Tibial artery (tissue), 4 donors: ENCODE results near the gene CIITA.
"Not testable (repeated sequence)": the region's sequence is repeated elsewhere in the genome, so short reads cannot be mapped to it uniquely, and the experiment has no call there.

ENCODE experiments used
- DNase-seq, 2 donors: peaks; one replicate each; pipeline ENCODE4 v3.0.0-alpha.2; 2019
- H3K27ac ChIP-seq, 2 donors: fragments of 200-600 bp; sonication (generic) in 1 of 2; 1 replicate in 1 of 2; 2 replicates in 1 of 2; pipeline ENCODE4 v1.5.1; 2018 to 2019; ENCODE audit warnings: mild to moderate bottlenecking in 1 of 2
- H3K27me3 ChIP-seq, 2 donors: fragments of 200-600 bp; sonication (generic) in 1 of 2; one replicate each; pipeline versions ENCODE4 v1.5.1 to v1.6.0; 2016 to 2019
- H3K36me3 ChIP-seq, 3 donors: fragments of 200-600 bp; sonication (generic) in 2 of 3; one replicate each; pipeline ENCODE4 v1.5.1; 2016 to 2019; ENCODE audit warnings: mild to moderate bottlenecking in 2 of 3
- H3K4me1 ChIP-seq, 4 donors: fragments of 200-600 bp; sonication (generic) in 2 of 4; 1 replicate in 3 of 4; 2 replicates in 1 of 4; pipeline ENCODE4 v1.5.1; 2016 to 2019
- H3K4me3 ChIP-seq, 2 donors: fragments of 200-600 bp; sonication (generic) in 1 of 2; 1 replicate in 1 of 2; 2 replicates in 1 of 2; pipeline ENCODE4 v1.5.1; 2018 to 2019; ENCODE audit warnings: mild to moderate bottlenecking in 2 of 2
- H3K9me3 ChIP-seq, 3 donors: fragments of 200-600 bp; sonication (generic) in 1 of 3; one replicate each; pipeline ENCODE4 v1.5.1; 2016 to 2019
- intact Hi-C: fragments of 100-400 bp; cut with DNase I; formaldehyde crosslinking; loops from one replicate; pipeline ENCODE4 v1.15.0; 2023; ENCODE audit warnings: low total_unique reads
- TF ChIP-seq, protein P1 (sequence below), 2 experiments: fragments of 200-600 bp in 1 of 2; fragments of 450-650 bp in 1 of 2; IDR thresholded peaks; one replicate each; pipeline ENCODE4 v1.5.1; 2017 to 2019; ENCODE audit warnings: antibody characterized with exemption in 2 of 2, mild to moderate bottlenecking in 1 of 2, moderate library complexity in 1 of 2

CIITA gene

DNA sequence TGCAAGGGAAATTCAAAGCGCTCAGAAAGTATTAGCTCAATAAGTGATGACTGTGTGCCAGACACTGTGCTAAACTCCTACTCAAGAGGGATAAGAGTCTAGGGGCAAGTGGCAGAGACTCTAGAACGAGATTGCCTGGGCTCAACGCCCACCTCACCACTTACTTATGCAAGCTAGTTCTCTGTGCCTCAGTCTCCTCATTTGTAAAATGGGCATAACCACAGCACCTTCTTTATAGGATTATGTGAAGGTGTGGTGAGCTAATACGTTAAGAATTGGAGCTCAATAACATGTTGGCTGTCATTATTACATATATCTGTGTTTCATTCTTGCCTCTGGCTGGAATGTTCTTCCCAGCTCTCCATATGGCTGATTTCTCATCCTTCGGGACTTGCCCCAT, 49.9 kb downstream of the CIITA start:
- peaks cover 31 to 69% (median 48%) of the 10 kb centered on the region in 3 donors for H3K36me3 ChIP-seq
- intact Hi-C loops: no loop called here

DNA sequence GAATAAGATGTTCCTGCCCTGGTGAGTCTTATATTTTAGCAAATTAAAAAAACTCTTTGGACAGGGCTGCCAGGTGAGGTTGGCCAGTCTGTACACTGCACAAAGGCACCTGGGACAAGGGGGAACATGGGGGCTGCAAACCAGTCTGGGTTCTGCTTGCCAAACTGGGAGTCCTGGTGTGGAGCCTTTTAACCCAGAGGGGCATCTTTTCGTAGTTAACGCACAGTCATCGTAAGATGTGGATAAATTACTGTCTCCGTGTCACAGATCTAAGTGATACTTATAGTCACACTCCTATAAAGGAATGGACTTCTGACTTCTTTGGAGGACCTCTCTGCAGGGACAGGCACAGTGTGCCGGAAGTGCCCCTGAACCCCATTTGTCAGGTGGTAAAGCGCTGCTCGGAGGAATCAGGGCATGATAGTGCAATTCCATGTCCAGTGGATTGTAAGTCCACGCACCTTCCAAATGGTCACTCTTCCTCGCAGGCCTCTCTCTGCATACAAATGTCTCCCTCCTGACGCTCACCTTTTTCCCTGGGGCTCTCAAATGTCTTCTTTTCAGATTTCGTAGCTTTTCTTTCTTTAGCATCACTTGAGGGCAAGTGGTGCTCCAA, 50.6 kb downstream of the CIITA start:
- intact Hi-C loops: no loop called here
- no peak for DNase-seq
- Histone ChIP-seq H3K9me3 (no peaks in the 10 kb centered on the region), H3K4me1 (peaks cover 0 to 34% (median 30%) of the 10 kb centered on the region in 4 donors), H3K27ac (no peak overlapping the region), H3K27me3 (no peaks in the 10 kb centered on the region), H3K4me3 (no peak overlapping the region), H3K36me3 (peaks cover 31 to 69% (median 48%) of the 10 kb centered on the region in 3 donors)
- TF ChIP-seq, protein P1, sequence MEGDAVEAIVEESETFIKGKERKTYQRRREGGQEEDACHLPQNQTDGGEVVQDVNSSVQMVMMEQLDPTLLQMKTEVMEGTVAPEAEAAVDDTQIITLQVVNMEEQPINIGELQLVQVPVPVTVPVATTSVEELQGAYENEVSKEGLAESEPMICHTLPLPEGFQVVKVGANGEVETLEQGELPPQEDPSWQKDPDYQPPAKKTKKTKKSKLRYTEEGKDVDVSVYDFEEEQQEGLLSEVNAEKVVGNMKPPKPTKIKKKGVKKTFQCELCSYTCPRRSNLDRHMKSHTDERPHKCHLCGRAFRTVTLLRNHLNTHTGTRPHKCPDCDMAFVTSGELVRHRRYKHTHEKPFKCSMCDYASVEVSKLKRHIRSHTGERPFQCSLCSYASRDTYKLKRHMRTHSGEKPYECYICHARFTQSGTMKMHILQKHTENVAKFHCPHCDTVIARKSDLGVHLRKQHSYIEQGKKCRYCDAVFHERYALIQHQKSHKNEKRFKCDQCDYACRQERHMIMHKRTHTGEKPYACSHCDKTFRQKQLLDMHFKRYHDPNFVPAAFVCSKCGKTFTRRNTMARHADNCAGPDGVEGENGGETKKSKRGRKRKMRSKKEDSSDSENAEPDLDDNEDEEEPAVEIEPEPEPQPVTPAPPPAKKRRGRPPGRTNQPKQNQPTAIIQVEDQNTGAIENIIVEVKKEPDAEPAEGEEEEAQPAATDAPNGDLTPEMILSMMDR (IDR thresholded peaks at IDR 0.05): no peak

More for the DNA sequence above, 49.9 kb downstream of the CIITA start:
- TF ChIP-seq, protein P1 (IDR thresholded peaks at IDR 0.05): no peak
- H3K27ac ChIP-seq: no peak overlapping the region
- H3K9me3 ChIP-seq: no peaks in the 10 kb centered on the region
- no peak for DNase-seq
- H3K4me3 ChIP-seq: no peak overlapping the region
- no peaks in the 10 kb centered on the region for H3K27me3 ChIP-seq
- H3K4me1 ChIP-seq: peaks cover 0 to 42% (median 37%) of the 10 kb centered on the region in 4 donors

DNA sequence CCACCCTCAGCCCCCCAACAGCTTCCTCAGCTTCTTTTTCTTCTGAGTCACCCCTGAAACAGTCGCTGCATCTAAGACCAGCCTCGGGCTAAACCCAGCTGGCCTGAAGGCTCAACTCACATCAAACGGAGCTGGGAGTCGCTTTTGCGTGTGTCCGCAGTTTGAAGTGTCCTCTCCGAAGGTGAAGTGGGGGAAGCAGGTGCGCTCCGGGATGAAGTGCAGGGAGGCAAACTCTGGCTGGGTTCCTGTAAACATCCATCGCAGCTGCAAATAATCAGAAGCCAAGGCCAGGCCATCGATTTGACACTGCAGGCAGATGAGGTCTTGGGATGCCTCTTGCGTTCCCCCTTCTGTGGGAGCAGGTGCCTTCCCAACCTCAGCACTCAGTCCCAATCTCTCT, 52.1 kb downstream of the CIITA start:
- H3K36me3 ChIP-seq: peaks cover 31 to 82% (median 58%) of the 10 kb centered on the region in 3 donors
- H3K4me3 ChIP-seq, H3K9me3 ChIP-seq, intact Hi-C loops, H3K27me3 ChIP-seq, DNase-seq, H3K27ac ChIP-seq: not testable (repeated sequence)
- peaks cover 0 to 30% (median 18%) of the 10 kb centered on the region in 4 donors for H3K4me1 ChIP-seq

DNA sequence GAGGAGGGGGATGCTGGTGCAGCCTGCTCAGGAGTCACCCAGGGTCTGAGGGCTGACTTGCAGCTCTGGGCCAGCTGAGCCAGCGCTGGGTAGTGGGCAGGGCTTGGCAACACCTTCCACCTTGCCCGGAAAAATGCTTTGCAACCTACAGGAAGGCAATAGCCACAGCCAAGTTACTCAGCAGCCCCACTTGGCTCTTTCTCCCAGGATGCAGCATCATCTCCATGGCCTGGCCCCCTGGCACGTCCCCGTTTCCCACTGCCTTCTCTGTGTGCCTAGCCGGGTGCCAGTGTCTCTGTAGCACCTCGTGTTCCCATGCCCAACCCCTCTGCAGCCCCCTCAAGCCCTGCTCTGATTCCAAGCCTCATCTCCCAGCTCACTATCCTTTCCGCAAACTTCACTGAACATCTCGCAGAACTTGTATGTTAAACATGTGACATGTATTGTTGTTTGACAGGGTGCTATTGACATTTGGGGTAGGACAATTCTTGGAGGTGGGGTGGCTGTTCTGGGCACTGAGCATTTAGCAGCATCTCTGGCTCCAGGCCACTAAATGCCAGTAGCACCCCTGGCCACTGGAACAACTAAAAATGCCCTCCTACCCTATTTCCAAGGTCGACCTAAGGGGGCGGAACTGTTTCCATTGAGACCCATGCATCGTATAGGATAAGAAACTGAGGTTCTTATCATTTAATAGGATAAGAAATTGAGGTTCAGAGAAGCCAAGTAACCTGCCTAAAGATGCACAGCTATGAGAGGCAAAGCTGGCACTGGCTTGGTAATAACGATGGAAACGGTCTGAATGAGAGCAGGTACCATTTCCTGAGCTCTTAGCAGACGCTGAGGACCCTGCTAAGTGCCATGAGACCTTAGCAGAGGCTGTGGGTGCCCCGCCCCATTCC, 53.1 kb downstream of the CIITA start:
- Histone ChIP-seq H3K4me1 (peaks cover 0 to 32% (median 23%) of the 10 kb centered on the region in 4 donors), H3K4me3 (no peak overlapping the region), H3K9me3 (no peaks in the 10 kb centered on the region), H3K27me3 (no peaks in the 10 kb centered on the region), H3K36me3 (peaks cover 31 to 73% (median 53%) of the 10 kb centered on the region in 3 donors), H3K27ac (no peak overlapping the region)
- TF ChIP-seq, protein P1 (IDR thresholded peaks at IDR 0.05): no peak
- no peak for DNase-seq
- intact Hi-C loops: no loop called here

DNA sequence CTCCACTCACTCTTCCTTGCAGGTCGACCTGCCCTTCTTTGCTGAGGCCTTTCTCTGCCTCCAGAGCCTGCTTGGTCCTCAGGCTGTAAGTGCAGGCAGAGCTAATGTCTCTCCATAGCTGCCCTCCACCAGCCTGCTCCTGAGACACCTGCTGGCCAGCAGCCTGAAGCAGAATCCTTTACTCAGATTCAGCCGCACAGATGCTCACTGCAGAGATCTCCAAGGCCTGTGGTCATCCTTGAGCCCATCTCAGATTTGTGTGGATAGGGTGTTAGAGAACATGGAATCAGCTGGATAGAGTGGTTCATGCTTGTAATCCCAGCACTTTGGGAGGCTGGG, 53.7 kb downstream of the CIITA start:
- Histone ChIP-seq H3K27ac (no peak overlapping the region), H3K36me3 (peaks cover 28 to 67% (median 47%) of the 10 kb centered on the region in 3 donors), H3K27me3 (no peaks in the 10 kb centered on the region), H3K4me1 (peaks cover 0 to 38% (median 29%) of the 10 kb centered on the region in 4 donors), H3K4me3 (no peak overlapping the region), H3K9me3 (no peaks in the 10 kb centered on the region)
- intact Hi-C loops: no loop called here
- no peak for DNase-seq
- TF ChIP-seq, protein P1 (IDR thresholded peaks at IDR 0.05): no peak

DNA sequence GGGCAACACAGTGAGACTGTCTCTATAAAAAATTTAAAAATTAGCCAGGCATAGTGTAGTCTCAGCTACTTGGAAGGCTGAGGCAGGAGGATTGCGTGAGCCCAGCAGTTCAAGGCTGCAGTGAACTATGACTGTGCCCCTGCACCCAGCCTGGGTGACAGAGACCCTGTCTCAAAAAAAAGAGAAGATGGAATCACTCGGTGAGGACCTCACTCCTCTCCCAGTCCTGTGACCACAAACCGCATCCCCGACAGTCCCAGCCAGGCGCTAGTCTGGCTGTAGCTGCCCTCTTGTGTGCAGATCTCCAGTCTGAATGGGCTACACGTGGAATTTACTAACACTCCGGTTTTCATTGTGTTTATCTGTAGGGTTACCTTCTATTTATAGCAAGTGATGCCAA, 54.1 kb downstream of the CIITA start:
- Histone ChIP-seq H3K4me1 (peaks cover 0 to 42% (median 32%) of the 10 kb centered on the region in 4 donors), H3K36me3 (peaks cover 23 to 62% (median 43%) of the 10 kb centered on the region in 3 donors)

More for the DNA sequence above, 54.1 kb downstream of the CIITA start:
- Histone ChIP-seq H3K9me3 (no peaks in the 10 kb centered on the region), H3K27me3 (no peaks in the 10 kb centered on the region), H3K4me3 (no peak overlapping the region), H3K27ac (no peak overlapping the region)
- no peak for DNase-seq
- TF ChIP-seq, protein P1 (IDR thresholded peaks at IDR 0.05): no peak
- intact Hi-C loops: no loop called here
